Measurements from ENCODE around the gene SERGEF. TPM values are rescaled to one million over a fixed set of nuclear protein-coding genes. Genes with fewer than 3 reads are reported as not detected.

Gene SERGEF
- total RNA-seq, 1 experiment from 2014 or later: 28.7 TPM

DNA sequence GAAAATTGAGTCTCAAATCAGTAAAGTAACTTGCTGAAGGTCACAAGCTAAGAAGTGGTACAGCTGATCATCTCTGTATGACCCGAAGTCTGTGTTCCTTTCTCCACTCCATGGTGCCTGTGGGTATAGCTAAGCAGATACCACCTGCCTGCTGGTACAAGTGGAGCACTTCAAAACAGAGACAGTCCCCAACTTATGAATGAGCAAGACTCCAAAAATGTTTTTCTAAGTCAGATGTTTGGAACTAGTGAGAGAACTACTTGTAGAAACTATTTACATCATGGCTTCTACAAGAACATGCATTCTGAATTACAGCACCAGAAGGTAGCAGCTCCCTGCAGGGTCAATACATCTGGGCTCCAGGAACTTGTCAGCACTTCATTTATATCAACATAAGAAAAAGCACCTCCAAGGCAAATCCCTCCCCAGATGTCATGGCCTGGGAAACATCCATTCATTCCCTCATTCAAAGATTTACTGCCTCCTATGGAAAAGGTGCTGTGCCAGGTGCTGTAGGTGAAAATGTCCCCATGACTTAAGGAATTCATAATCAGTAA, 94.7 kb downstream of the SERGEF start:
- Histone ChIP-seq H3F3A (ENCODE audit: insufficient read depth, low read depth) (no peaks in the 10 kb centered on the region), H4K20me1 (ENCODE audit: insufficient read depth) (no peaks in the 10 kb centered on the region; the same call in 1 of the 2 replicates), H3K79me2 (ENCODE audit: low read depth) (no peaks in the 10 kb centered on the region), H3K36me3 (ENCODE audit: low read depth) (no peaks in the 10 kb centered on the region), H2AFZ (no peak overlapping the region), H3K4me1 (replicated peaks; ENCODE audit: insufficient read depth) (no peaks in the 10 kb centered on the region), H3K9me2 (ENCODE audit: insufficient read depth) (no peaks in the 10 kb centered on the region), H3K4me2 (no peak overlapping the region), H3K9me3 (ENCODE audit: insufficient read depth, low read depth) (no peaks in the 10 kb centered on the region), H3K27ac (no peak overlapping the region), H3K27me3 (ENCODE audit: insufficient read depth, low read depth) (no peaks in the 10 kb centered on the region), H3K4me3 (no peak overlapping the region)
- no peak for DNase-seq
- ChIA-PET POLR2A (ENCODE audit: unreplicated experiment) (no interaction called here), CTCF (no interaction called here)
- no peak for TF ChIP-seq EZH2 (IDR thresholded peaks at IDR 0.05; ENCODE audit: low read depth)
- TF ChIP-seq, protein P1, sequence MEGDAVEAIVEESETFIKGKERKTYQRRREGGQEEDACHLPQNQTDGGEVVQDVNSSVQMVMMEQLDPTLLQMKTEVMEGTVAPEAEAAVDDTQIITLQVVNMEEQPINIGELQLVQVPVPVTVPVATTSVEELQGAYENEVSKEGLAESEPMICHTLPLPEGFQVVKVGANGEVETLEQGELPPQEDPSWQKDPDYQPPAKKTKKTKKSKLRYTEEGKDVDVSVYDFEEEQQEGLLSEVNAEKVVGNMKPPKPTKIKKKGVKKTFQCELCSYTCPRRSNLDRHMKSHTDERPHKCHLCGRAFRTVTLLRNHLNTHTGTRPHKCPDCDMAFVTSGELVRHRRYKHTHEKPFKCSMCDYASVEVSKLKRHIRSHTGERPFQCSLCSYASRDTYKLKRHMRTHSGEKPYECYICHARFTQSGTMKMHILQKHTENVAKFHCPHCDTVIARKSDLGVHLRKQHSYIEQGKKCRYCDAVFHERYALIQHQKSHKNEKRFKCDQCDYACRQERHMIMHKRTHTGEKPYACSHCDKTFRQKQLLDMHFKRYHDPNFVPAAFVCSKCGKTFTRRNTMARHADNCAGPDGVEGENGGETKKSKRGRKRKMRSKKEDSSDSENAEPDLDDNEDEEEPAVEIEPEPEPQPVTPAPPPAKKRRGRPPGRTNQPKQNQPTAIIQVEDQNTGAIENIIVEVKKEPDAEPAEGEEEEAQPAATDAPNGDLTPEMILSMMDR (conservative IDR thresholded peaks at IDR 0.05): no peak
- BruUV-seq (replicated peaks): no TSS peak
- intact Hi-C loops (cut with micrococcal nuclease; ENCODE audit: unreplicated experiment): no loop called here

GRCh38 chr11:17917556-17917955, 95.3 kb downstream of the SERGEF start:
- ChIA-PET CTCF (no interaction called here), POLR2A (ENCODE audit: unreplicated experiment) (no interaction called here)
- Histone ChIP-seq H3K79me2 (ENCODE audit: low read depth) (no peaks in the 10 kb centered on the region), H3K27me3 (ENCODE audit: insufficient read depth, low read depth) (no peaks in the 10 kb centered on the region), H3F3A (ENCODE audit: insufficient read depth, low read depth) (no peaks in the 10 kb centered on the region), H4K20me1 (ENCODE audit: insufficient read depth) (no peaks in the 10 kb centered on the region; the same call in 1 of the 2 replicates), H3K9me3 (ENCODE audit: insufficient read depth, low read depth) (no peaks in the 10 kb centered on the region), H3K4me2 (no peak overlapping the region), H3K4me3 (no peak overlapping the region), H2AFZ (no peak overlapping the region), H3K9me2 (ENCODE audit: insufficient read depth) (no peaks in the 10 kb centered on the region), H3K36me3 (ENCODE audit: low read depth) (no peaks in the 10 kb centered on the region), H3K27ac (no peak overlapping the region), H3K4me1 (replicated peaks; ENCODE audit: insufficient read depth) (no peaks in the 10 kb centered on the region)
- BruUV-seq (replicated peaks): no TSS peak
- intact Hi-C loops (cut with micrococcal nuclease; ENCODE audit: unreplicated experiment): no loop called here
- TF ChIP-seq, protein P1 (conservative IDR thresholded peaks at IDR 0.05): no peak
- no peak for DNase-seq

GRCh38 chr11:17915500-17916143, 97.2 kb downstream of the SERGEF start:
- DNase-seq: no peak
- ChIA-PET CTCF (no interaction called here), POLR2A (ENCODE audit: unreplicated experiment) (no interaction called here)
- intact Hi-C loops (cut with micrococcal nuclease; ENCODE audit: unreplicated experiment): no loop called here
- no peaks in the 10 kb centered on the region for H3K36me3 ChIP-seq (ENCODE audit: low read depth)
- H3K4me3 ChIP-seq: no peak overlapping the region
- H3K9me3 ChIP-seq (ENCODE audit: insufficient read depth, low read depth): no peaks in the 10 kb centered on the region
- no peaks in the 10 kb centered on the region; the same call in 1 of the 2 replicates for H4K20me1 ChIP-seq (ENCODE audit: insufficient read depth)
- no peak for TF ChIP-seq EZH2 (IDR thresholded peaks at IDR 0.05; ENCODE audit: low read depth)
- TF ChIP-seq, protein P1 (conservative IDR thresholded peaks at IDR 0.05): no peak
- no peak overlapping the region for H3K27ac ChIP-seq
- no peaks in the 10 kb centered on the region for H3K4me1 ChIP-seq (replicated peaks; ENCODE audit: insufficient read depth)
- H3F3A ChIP-seq (ENCODE audit: insufficient read depth, low read depth): no peaks in the 10 kb centered on the region
- H2AFZ ChIP-seq: no peak overlapping the region
- no peaks in the 10 kb centered on the region for H3K79me2 ChIP-seq (ENCODE audit: low read depth)
- H3K4me2 ChIP-seq: no peak overlapping the region
- BruUV-seq (replicated peaks): no TSS peak
- no peaks in the 10 kb centered on the region for H3K9me2 ChIP-seq (ENCODE audit: insufficient read depth)
- no peaks in the 10 kb centered on the region for H3K27me3 ChIP-seq (ENCODE audit: insufficient read depth, low read depth)

Measured in PC-9 (cell line).